HEK293 (cell line): ENCODE results near the gene ZBED4.
A peak's percentile ranks its signal among the peaks of the same experiment; 100 is the strongest.

ENCODE experiments used
- GLI2 ChIP-seq: fragments of 450-650 bp; formaldehyde crosslinking; IDR thresholded peaks from 2 replicates; pipeline ENCODE4; 2017; ENCODE audit warnings: missing biosample characterization, missing genetic modification characterization, low read depth, borderline replicate concordance
- IKZF3 ChIP-seq: fragments of 450-650 bp; IDR thresholded peaks from 2 replicates; pipeline ENCODE4 v1.5.0; 2018; ENCODE audit warnings: missing biosample characterization, mild to moderate bottlenecking, missing genetic modification characterization, moderate library complexity
- KLF10 ChIP-seq: fragments of 450-650 bp; IDR thresholded peaks from 2 replicates; pipeline ENCODE4 v1.5.1; 2018; ENCODE audit warnings: missing biosample characterization, mild to moderate bottlenecking, missing genetic modification characterization
- KLF7 ChIP-seq: fragments of 450-650 bp; formaldehyde crosslinking; IDR thresholded peaks from 2 replicates; pipeline ENCODE4 v1.5.1; 2016; ENCODE audit warnings: missing biosample characterization, missing genetic modification characterization, borderline replicate concordance
- MZF1 ChIP-seq: fragments of 450-650 bp; formaldehyde crosslinking; IDR thresholded peaks from 2 replicates; pipeline ENCODE4 v1.5.1; 2017; ENCODE audit warnings: missing biosample characterization, missing genetic modification characterization, borderline replicate concordance
- TCF7L2 ChIP-seq: IDR thresholded peaks from 2 replicates; pipeline ENCODE4 v1.6.1; 2011; ENCODE audit warnings: low read depth, mild to moderate bottlenecking, inconsistent platforms, low read length, moderate library complexity, borderline replicate concordance
- ZBTB20 ChIP-seq: fragments of 450-650 bp; formaldehyde crosslinking; IDR thresholded peaks from 2 replicates; pipeline ENCODE4 v1.5.1; 2016; ENCODE audit warnings: missing biosample characterization, missing genetic modification characterization
- ZFP3 ChIP-seq: fragments of 450-650 bp; formaldehyde crosslinking; IDR thresholded peaks from 2 replicates; pipeline ENCODE4 v1.5.1; 2016; ENCODE audit warnings: low read depth, missing biosample characterization, missing genetic modification characterization
- ZFP37 ChIP-seq: fragments of 450-650 bp; formaldehyde crosslinking; IDR thresholded peaks from 2 replicates; pipeline ENCODE4 v1.5.1; 2016; ENCODE audit warnings: missing biosample characterization, missing genetic modification characterization
- ZNF157 ChIP-seq: fragments of 450-650 bp; formaldehyde crosslinking; IDR thresholded peaks from 2 replicates; pipeline ENCODE4 v1.5.1; 2016; ENCODE audit warnings: missing biosample characterization, missing genetic modification characterization
- ZNF24 ChIP-seq: fragments of 450-650 bp; formaldehyde crosslinking; IDR thresholded peaks from 2 replicates; pipeline ENCODE4 v1.5.1; 2016; ENCODE audit warnings: missing biosample characterization, missing genetic modification characterization
- ZNF302 ChIP-seq: fragments of 450-650 bp; formaldehyde crosslinking; IDR thresholded peaks from 2 replicates; pipeline ENCODE4 v1.5.1; 2016; ENCODE audit warnings: missing biosample characterization, missing genetic modification characterization, low read depth
- ZNF48 ChIP-seq: fragments of 450-650 bp; formaldehyde crosslinking; IDR thresholded peaks from 2 replicates; pipeline ENCODE4 v1.5.1; 2016; ENCODE audit warnings: missing biosample characterization, missing genetic modification characterization
- ZNF530 ChIP-seq: fragments of 450-650 bp; formaldehyde crosslinking; IDR thresholded peaks from 2 replicates; pipeline ENCODE4 v1.5.1; 2016; ENCODE audit warnings: low read depth, missing biosample characterization, missing genetic modification characterization
- ZNF560 ChIP-seq: fragments of 450-650 bp; formaldehyde crosslinking; IDR thresholded peaks from 2 replicates; pipeline ENCODE4 v1.5.1; 2017; ENCODE audit warnings: missing biosample characterization, missing genetic modification characterization, borderline replicate concordance
- ZNF571 ChIP-seq: fragments of 450-650 bp; formaldehyde crosslinking; IDR thresholded peaks from 2 replicates; pipeline ENCODE4 v1.5.0; 2017; ENCODE audit warnings: missing biosample characterization, missing genetic modification characterization
- ZNF660 ChIP-seq: fragments of 450-650 bp; IDR thresholded peaks from 2 replicates; pipeline ENCODE4 v1.5.1; 2018; ENCODE audit warnings: missing biosample characterization, mild to moderate bottlenecking, missing genetic modification characterization
- TF ChIP-seq, protein P1 (sequence below): fragments of 450-650 bp; IDR thresholded peaks from 2 replicates; pipeline ENCODE4 v1.5.1; 2018; ENCODE audit warnings: missing biosample characterization, missing genetic modification characterization
- TF ChIP-seq, protein P2 (sequence below): fragments of 450-650 bp; formaldehyde crosslinking; IDR thresholded peaks from 2 replicates; pipeline ENCODE4 v1.5.1; 2016; ENCODE audit warnings: missing biosample characterization, missing genetic modification characterization
- TF ChIP-seq, protein P3 (sequence below): fragments of 450-650 bp; formaldehyde crosslinking; IDR thresholded peaks from 2 replicates; pipeline ENCODE4 v1.5.1; 2017; ENCODE audit warnings: missing biosample characterization, mild to moderate bottlenecking, missing genetic modification characterization, moderate library complexity
- TF ChIP-seq, protein P4 (sequence below): fragments of 450-650 bp; formaldehyde crosslinking; IDR thresholded peaks from 2 replicates; pipeline ENCODE4 v1.5.1; 2016; ENCODE audit warnings: missing biosample characterization, missing genetic modification characterization
- TF ChIP-seq, protein P5 (sequence below): fragments of 450-650 bp; formaldehyde crosslinking; optimal IDR thresholded peaks from 2 replicates; pipeline ENCODE3; 2016; ENCODE audit warnings: missing biosample characterization, mild to moderate bottlenecking, missing genetic modification characterization
- TF ChIP-seq, protein P6 (sequence below): fragments of 450-650 bp; formaldehyde crosslinking; IDR thresholded peaks from 2 replicates; pipeline ENCODE4 v1.5.1; 2016; ENCODE audit warnings: missing biosample characterization, missing genetic modification characterization

Gene ZBED4

DNA sequence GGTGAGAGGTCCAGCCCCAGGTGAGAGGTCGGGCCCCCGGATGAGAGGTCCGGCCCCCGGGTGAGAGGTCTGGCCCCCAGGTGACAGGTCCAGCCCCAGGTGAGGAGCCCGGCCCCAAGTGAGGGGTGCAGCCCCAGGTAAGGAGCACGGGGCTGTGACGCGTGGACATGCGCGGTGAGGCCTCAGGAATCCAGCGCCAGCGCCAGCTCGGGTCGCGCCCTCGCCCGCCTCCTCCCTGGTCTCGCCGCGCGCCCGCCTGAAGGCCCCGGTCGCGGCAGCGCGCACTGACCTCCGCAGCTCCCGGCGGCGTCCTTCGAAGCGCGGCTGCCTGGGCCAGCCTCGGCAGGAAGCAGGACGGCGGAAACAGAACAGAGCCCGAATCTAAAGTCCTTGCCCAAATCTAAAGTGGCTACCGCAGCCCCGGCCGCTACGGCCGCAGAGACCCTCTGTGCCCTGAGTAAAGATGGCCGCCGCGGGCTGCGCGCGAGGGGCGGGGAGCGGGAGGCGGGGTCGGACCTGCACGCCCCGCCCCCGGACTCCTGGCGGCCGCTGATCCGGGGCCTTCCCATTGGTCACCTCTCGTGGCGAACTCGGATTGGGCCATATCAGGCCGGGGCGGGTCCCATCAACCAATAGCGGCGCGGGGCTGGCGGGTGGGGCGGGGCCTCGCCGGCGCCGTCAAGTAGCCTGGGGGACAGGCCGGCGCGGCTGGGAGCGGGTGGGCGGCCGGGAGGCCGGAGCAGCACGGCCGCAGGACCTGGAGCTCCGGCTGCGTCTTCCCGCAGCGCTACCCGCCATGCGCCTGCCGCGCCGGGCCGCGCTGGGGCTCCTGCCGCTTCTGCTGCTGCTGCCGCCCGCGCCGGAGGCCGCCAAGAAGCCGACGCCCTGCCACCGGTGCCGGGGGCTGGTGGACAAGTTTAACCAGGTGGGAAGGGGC, 64.6 kb downstream of the ZBED4 start, which contains the start of the genes ALG12 and CRELD2 (continued):
- TF ChIP-seq ZNF48 (tag by site-specific recombination) (no peak), TCF7L2 (no peak), ZNF660 (tag by site-specific recombination) (peak; percentile 21; the same call in 1 of the 2 replicates), ZNF302 (no peak), ZBTB20 (peak; percentile 72), ZNF571 (tag by site-specific recombination) (no peak), KLF7 (tag by site-specific recombination) (no peak), ZNF24 (tag by site-specific recombination) (no peak), GLI2 (tag by site-specific recombination) (no peak), KLF10 (tag by site-specific recombination) (peak; percentile 64; the same call in 1 of the 2 replicates), ZNF560 (no peak), MZF1 (tag by site-specific recombination) (no peak), IKZF3 (tag by site-specific recombination) (0 out of 2 replicates have a peak, but pooled peaks have one; percentile 24), ZFP37 (tag by site-specific recombination) (no peak), ZNF530 (no peak), ZFP3 (no peak), ZNF157 (tag by site-specific recombination) (no peak)
- TF ChIP-seq, protein P1, sequence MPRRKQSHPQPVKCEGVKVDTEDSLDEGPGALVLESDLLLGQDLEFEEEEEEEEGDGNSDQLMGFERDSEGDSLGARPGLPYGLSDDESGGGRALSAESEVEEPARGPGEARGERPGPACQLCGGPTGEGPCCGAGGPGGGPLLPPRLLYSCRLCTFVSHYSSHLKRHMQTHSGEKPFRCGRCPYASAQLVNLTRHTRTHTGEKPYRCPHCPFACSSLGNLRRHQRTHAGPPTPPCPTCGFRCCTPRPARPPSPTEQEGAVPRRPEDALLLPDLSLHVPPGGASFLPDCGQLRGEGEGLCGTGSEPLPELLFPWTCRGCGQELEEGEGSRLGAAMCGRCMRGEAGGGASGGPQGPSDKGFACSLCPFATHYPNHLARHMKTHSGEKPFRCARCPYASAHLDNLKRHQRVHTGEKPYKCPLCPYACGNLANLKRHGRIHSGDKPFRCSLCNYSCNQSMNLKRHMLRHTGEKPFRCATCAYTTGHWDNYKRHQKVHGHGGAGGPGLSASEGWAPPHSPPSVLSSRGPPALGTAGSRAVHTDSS = no peak
- TF ChIP-seq, protein P2, sequence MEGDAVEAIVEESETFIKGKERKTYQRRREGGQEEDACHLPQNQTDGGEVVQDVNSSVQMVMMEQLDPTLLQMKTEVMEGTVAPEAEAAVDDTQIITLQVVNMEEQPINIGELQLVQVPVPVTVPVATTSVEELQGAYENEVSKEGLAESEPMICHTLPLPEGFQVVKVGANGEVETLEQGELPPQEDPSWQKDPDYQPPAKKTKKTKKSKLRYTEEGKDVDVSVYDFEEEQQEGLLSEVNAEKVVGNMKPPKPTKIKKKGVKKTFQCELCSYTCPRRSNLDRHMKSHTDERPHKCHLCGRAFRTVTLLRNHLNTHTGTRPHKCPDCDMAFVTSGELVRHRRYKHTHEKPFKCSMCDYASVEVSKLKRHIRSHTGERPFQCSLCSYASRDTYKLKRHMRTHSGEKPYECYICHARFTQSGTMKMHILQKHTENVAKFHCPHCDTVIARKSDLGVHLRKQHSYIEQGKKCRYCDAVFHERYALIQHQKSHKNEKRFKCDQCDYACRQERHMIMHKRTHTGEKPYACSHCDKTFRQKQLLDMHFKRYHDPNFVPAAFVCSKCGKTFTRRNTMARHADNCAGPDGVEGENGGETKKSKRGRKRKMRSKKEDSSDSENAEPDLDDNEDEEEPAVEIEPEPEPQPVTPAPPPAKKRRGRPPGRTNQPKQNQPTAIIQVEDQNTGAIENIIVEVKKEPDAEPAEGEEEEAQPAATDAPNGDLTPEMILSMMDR = no peak
- TF ChIP-seq, protein P3, sequence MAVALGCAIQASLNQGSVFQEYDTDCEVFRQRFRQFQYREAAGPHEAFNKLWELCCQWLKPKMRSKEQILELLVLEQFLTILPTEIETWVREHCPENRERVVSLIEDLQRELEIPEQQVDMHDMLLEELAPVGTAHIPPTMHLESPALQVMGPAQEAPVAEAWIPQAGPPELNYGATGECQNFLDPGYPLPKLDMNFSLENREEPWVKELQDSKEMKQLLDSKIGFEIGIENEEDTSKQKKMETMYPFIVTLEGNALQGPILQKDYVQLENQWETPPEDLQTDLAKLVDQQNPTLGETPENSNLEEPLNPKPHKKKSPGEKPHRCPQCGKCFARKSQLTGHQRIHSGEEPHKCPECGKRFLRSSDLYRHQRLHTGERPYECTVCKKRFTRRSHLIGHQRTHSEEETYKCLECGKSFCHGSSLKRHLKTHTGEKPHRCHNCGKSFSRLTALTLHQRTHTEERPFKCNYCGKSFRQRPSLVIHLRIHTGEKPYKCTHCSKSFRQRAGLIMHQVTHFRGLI (tag by site-specific recombination) = peak; percentile 35; the same call in 1 of the 2 replicates
- TF ChIP-seq, protein P4, sequence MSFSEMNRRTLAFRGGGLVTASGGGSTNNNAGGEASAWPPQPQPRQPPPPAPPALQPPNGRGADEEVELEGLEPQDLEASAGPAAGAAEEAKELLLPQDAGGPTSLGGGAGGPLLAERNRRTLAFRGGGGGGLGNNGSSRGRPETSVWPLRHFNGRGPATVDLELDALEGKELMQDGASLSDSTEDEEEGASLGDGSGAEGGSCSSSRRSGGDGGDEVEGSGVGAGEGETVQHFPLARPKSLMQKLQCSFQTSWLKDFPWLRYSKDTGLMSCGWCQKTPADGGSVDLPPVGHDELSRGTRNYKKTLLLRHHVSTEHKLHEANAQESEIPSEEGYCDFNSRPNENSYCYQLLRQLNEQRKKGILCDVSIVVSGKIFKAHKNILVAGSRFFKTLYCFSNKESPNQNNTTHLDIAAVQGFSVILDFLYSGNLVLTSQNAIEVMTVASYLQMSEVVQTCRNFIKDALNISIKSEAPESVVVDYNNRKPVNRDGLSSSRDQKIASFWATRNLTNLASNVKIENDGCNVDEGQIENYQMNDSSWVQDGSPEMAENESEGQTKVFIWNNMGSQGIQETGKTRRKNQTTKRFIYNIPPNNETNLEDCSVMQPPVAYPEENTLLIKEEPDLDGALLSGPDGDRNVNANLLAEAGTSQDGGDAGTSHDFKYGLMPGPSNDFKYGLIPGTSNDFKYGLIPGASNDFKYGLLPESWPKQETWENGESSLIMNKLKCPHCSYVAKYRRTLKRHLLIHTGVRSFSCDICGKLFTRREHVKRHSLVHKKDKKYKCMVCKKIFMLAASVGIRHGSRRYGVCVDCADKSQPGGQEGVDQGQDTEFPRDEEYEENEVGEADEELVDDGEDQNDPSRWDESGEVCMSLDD = no peak
- TF ChIP-seq, protein P5, sequence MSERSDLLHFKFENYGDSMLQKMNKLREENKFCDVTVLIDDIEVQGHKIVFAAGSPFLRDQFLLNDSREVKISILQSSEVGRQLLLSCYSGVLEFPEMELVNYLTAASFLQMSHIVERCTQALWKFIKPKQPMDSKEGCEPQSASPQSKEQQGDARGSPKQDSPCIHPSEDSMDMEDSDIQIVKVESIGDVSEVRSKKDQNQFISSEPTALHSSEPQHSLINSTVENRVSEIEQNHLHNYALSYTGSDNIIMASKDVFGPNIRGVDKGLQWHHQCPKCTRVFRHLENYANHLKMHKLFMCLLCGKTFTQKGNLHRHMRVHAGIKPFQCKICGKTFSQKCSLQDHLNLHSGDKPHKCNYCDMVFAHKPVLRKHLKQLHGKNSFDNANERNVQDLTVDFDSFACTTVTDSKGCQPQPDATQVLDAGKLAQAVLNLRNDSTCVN (tag by site-specific recombination) = peak; percentile 96
- TF ChIP-seq, protein P6, sequence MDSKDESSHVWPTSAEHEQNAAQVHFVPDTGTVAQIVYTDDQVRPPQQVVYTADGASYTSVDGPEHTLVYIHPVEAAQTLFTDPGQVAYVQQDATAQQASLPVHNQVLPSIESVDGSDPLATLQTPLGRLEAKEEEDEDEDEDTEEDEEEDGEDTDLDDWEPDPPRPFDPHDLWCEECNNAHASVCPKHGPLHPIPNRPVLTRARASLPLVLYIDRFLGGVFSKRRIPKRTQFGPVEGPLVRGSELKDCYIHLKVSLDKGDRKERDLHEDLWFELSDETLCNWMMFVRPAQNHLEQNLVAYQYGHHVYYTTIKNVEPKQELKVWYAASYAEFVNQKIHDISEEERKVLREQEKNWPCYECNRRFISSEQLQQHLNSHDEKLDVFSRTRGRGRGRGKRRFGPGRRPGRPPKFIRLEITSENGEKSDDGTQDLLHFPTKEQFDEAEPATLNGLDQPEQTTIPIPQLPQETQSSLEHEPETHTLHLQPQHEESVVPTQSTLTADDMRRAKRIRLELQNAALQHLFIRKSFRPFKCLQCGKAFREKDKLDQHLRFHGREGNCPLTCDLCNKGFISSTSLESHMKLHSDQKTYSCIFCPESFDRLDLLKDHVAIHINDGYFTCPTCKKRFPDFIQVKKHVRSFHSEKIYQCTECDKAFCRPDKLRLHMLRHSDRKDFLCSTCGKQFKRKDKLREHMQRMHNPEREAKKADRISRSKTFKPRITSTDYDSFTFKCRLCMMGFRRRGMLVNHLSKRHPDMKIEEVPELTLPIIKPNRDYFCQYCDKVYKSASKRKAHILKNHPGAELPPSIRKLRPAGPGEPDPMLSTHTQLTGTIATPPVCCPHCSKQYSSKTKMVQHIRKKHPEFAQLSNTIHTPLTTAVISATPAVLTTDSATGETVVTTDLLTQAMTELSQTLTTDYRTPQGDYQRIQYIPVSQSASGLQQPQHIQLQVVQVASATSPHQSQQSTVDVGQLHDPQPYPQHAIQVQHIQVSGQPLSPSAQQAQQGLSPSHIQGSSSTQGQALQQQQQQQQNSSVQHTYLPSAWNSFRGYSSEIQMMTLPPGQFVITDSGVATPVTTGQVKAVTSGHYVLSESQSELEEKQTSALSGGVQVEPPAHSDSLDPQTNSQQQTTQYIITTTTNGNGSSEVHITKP (tag by site-specific recombination) = no peak
